Parathyroid adenoma (tissue), 2 donors: Measurements from ENCODE around the gene COMT.

Experiments used
- H2AFZ ChIP-seq: fragments of 300-600 bp; sonication (generic); one replicate; pipeline ENCODE4 v1.7.0; 2017; ENCODE audit warnings: antibody characterized with exemption, mild to moderate bottlenecking
- H3K27ac ChIP-seq: fragments of 300-600 bp; sonication (generic); one replicate; pipeline ENCODE4 v1.7.0; 2017
- H3K27me3 ChIP-seq: fragments of 300-600 bp; sonication (generic); one replicate; pipeline ENCODE4 v1.7.0; 2017; ENCODE audit warnings: low read length; ENCODE audit not compliant: control insufficient read depth, insufficient read depth
- H3K36me3 ChIP-seq: fragments of 300-600 bp; sonication (generic); one replicate; pipeline ENCODE4 v1.7.0; 2017; ENCODE audit warnings: low read length; ENCODE audit not compliant: control insufficient read depth, insufficient read depth
- H3K4me1 ChIP-seq: fragments of 300-600 bp; sonication (generic); one replicate; pipeline ENCODE4 v1.7.0; 2017; ENCODE audit warnings: control low read depth
- H3K4me2 ChIP-seq: fragments of 300-600 bp; sonication (generic); one replicate; pipeline ENCODE4 v1.7.0; 2017; ENCODE audit warnings: low read length
- H3K4me3 ChIP-seq: fragments of 300-600 bp; sonication (generic); one replicate; pipeline ENCODE4 v1.7.0; 2017; ENCODE audit warnings: low read depth, low read length
- H3K79me2 ChIP-seq: fragments of 300-600 bp; sonication (generic); one replicate; pipeline ENCODE4 v1.7.0; 2017; ENCODE audit warnings: control low read depth
- H3K9ac ChIP-seq: fragments of 300-600 bp; sonication (generic); one replicate; pipeline ENCODE4 v1.7.0; 2017; ENCODE audit warnings: mild to moderate bottlenecking
- H3K9me3 ChIP-seq: fragments of 300-600 bp; sonication (generic); one replicate; pipeline ENCODE4 v1.7.0; 2017; ENCODE audit warnings: low read length; ENCODE audit not compliant: control insufficient read depth
- TF ChIP-seq, protein P1 (sequence below): fragments of 300-600 bp; sonication (generic); IDR thresholded peaks from one replicate; pipeline ENCODE4 v1.7.0; 2017; ENCODE audit warnings: antibody characterized with exemption, mild to moderate bottlenecking
- donor health status: primary hyperparathyroidism.

COMT gene

DNA sequence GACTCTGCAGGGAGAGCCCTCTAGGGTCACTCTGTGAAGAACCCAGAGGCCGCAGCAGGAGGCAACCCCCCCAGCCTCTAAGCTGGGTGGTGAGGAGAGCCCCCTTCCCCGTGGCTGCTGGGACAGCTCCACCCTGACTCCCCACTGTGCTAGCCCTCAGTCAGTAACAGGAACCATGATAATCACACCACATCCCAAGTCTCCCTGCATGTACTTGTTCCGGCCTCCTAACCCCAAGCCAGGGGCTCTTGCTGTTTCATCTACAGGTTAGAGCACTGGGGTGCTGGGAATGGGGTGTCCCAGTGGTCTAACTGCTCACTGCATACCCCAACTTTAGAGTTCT is 48.1 kb downstream of the COMT start:
- Histone ChIP-seq H3K36me3 (no peaks in the 10 kb centered on the region), H3K9me3 (no peaks in the 10 kb centered on the region), H2AFZ (no peak overlapping the region), H3K4me1 (peaks cover 5% of the 10 kb centered on the region), H3K4me3 (no peak overlapping the region), H3K27ac (no peak overlapping the region), H3K4me2 (no peak overlapping the region), H3K27me3 (no peaks in the 10 kb centered on the region), H3K79me2 (no peaks in the 10 kb centered on the region), H3K9ac (no peak overlapping the region)
- TF ChIP-seq, protein P1, sequence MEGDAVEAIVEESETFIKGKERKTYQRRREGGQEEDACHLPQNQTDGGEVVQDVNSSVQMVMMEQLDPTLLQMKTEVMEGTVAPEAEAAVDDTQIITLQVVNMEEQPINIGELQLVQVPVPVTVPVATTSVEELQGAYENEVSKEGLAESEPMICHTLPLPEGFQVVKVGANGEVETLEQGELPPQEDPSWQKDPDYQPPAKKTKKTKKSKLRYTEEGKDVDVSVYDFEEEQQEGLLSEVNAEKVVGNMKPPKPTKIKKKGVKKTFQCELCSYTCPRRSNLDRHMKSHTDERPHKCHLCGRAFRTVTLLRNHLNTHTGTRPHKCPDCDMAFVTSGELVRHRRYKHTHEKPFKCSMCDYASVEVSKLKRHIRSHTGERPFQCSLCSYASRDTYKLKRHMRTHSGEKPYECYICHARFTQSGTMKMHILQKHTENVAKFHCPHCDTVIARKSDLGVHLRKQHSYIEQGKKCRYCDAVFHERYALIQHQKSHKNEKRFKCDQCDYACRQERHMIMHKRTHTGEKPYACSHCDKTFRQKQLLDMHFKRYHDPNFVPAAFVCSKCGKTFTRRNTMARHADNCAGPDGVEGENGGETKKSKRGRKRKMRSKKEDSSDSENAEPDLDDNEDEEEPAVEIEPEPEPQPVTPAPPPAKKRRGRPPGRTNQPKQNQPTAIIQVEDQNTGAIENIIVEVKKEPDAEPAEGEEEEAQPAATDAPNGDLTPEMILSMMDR: no peak

DNA sequence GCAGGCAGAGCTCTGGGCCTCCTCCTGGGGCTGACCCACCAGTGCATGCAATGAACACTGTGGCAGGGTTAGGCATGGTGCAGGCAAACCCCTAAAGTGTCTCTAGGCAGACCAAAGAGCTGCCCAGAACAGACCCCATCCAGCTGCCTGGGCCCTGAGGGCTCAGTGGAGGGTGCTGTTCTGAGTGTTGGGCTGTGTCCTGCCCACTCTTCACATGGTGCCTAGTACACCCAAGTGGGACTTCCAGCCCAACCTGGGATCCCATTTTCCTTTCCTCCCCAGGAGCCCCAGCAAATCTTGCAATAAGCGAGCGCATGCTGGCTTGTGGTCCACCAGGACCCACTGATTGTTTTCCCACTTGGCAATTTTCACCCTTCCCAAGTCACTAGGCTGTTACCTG is 48.6 kb downstream of the COMT start:
- no peak overlapping the region for H2AFZ ChIP-seq
- no peaks in the 10 kb centered on the region for H3K9me3 ChIP-seq
- H3K4me3 ChIP-seq: no peak overlapping the region
- peaks cover 5% of the 10 kb centered on the region for H3K4me1 ChIP-seq
- H3K9ac ChIP-seq: no peak overlapping the region
- H3K27me3 ChIP-seq: no peaks in the 10 kb centered on the region
- TF ChIP-seq, protein P1: no peak
- H3K4me2 ChIP-seq: no peak overlapping the region
- H3K79me2 ChIP-seq: no peaks in the 10 kb centered on the region
- H3K27ac ChIP-seq: no peak overlapping the region
- no peaks in the 10 kb centered on the region for H3K36me3 ChIP-seq

DNA sequence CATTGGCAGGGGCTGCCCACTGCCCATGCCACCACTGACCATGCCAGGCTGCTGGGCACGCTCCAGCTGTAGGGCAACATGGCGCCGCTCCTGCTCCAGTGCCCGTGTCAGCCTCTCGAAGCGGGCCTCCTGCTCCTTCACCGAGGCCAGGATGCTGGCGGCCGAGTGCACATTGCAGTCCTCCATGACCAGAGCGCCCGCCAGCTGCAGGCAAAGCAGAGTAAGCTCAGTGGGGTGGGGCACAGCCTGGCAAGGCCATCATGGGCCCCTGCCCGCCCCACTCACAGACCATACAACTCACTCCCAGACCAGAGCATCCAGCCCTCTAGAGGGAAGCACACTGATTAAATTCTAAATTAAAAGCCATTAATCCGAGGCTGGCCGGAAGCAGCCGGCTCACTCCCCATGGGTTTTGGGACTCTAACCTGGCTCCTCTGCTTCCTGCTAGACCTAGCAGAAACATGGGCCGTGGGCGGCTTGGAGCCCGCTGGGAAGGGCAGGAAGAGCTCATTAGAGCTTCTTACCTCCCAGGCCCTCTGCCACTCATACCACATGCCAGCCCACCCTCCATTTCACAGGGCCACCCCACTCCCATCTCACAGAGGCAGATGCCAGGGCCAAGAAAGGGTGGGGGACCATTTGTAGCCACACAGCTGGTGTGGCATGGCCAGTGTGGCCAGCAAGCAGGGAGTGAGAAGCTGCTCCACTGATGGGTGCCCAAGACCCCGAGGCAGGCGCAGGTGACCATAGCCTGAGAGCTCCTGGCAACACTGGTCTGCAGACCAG is 49.2 kb downstream of the COMT start:
- H3K79me2 ChIP-seq: no peaks in the 10 kb centered on the region
- H3K27me3 ChIP-seq: no peaks in the 10 kb centered on the region
- H3K27ac ChIP-seq: no peak overlapping the region

DNA sequence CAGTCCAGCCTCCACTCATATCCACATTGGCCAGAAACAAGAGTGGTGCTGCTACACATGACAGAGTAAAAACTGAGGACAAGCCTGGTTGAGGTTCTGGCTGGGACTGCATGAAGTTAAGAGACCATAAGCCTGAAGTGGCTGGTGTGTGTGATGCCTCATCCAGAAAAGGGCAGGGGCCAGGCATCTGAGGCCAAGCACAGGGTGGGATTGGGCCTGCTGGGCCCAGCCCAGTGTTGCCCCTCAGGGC is 49.7 kb downstream of the COMT start:
- Histone ChIP-seq H3K4me3 (no peak overlapping the region), H2AFZ (no peak overlapping the region), H3K9ac (no peak overlapping the region), H3K27ac (no peak overlapping the region), H3K36me3 (no peaks in the 10 kb centered on the region), H3K4me1 (no peaks in the 10 kb centered on the region), H3K9me3 (no peaks in the 10 kb centered on the region), H3K27me3 (no peaks in the 10 kb centered on the region), H3K4me2 (no peak overlapping the region), H3K79me2 (no peaks in the 10 kb centered on the region)
- TF ChIP-seq, protein P1: no peak

More for the DNA sequence above, 49.2 kb downstream of the COMT start:
- Histone ChIP-seq H3K4me3 (no peak overlapping the region), H3K36me3 (no peaks in the 10 kb centered on the region), H3K4me2 (no peak overlapping the region), H3K9ac (no peak overlapping the region), H2AFZ (no peak overlapping the region), H3K9me3 (no peaks in the 10 kb centered on the region), H3K4me1 (peaks cover 5% of the 10 kb centered on the region)
- TF ChIP-seq, protein P1: no peak
